Thymus (tissue), 11 donors: ENCODE measurements around the gene MAP3K5. TPM values are rescaled to one million over a fixed set of nuclear protein-coding genes. Genes with fewer than 3 reads are reported as not detected.

Experiments
- DNase-seq, 9 donors: peaks; one replicate each; pipeline ENCODE4 v3.0.0-alpha.2; 2013; ENCODE audit warnings: low spot score in 9 of 9, low read depth in 6 of 9, missing footprints in 1 of 9
- H3K27ac ChIP-seq, 2 donors: one replicate each; pipeline ENCODE4 v1.5.1; 2013; ENCODE audit warnings: control low read depth in 1 of 2, low read depth in 1 of 2, low read length in 1 of 2, mild to moderate bottlenecking in 1 of 2, moderate library complexity in 1 of 2
- H3K27me3 ChIP-seq, 2 donors: one replicate each; pipeline ENCODE4 v1.5.1; 2013; ENCODE audit warnings: low read length in 1 of 2; ENCODE audit not compliant: control insufficient read depth in 2 of 2, insufficient read depth in 1 of 2
- H3K36me3 ChIP-seq, 2 donors: one replicate each; pipeline ENCODE4 v1.5.1; 2013; ENCODE audit warnings: low read length in 1 of 2, mild to moderate bottlenecking in 1 of 2, moderate library complexity in 1 of 2; ENCODE audit not compliant: control insufficient read depth in 2 of 2, insufficient read depth in 2 of 2
- H3K4me1 ChIP-seq, 2 donors: one replicate each; pipeline ENCODE4 v1.5.1; 2013; ENCODE audit warnings: low read length in 2 of 2; ENCODE audit not compliant: control insufficient read depth in 2 of 2, insufficient read depth in 2 of 2
- H3K4me3 ChIP-seq, 2 donors: one replicate each; pipeline ENCODE4 v1.5.1; 2013; ENCODE audit warnings: low read length in 2 of 2, control low read depth in 1 of 2, mild to moderate bottlenecking in 1 of 2
- H3K9me3 ChIP-seq, 2 donors: one replicate each; pipeline ENCODE4 v1.5.1; 2013; ENCODE audit warnings: low read length in 1 of 2, mild to moderate bottlenecking in 1 of 2; ENCODE audit not compliant: control insufficient read depth in 2 of 2, insufficient read depth in 1 of 2
- WGBS: extraction: QIAGEN DNeasy Blood & Tissue Kit; methylation state at CpG from one replicate; pipeline ENCODE4 v1.1.7; 2013; 5-methylcytosine and 5-hydroxymethylcytosine counted together
- polyA plus RNA-seq: library from polyadenylated mRNA; stranded (reverse); fragments of 200-250 nt; gene quantifications from one replicate; pipeline ENCODE4 v1.2.3, GENCODE V29; 2013
- total RNA-seq: library from RNA; stranded (reverse); fragments of 120-200 nt; gene quantifications from one replicate; pipeline ENCODE4 v1.2.4, GENCODE V29; 2013
- donor health status: healthy.

Gene MAP3K5
- total and polyA plus RNA-seq, 2 donors: 7.3 to 23.0 TPM

- 98% methylated on average over 1 of the region's 1 CpG for WGBS
- no peaks in the 10 kb centered on the region for H3K4me1 ChIP-seq
Measured at GRCh38 chr6:136604328-136604825, 187.9 kb downstream of the MAP3K5 start.

GRCh38 chr6:136600818-136601217, 191.5 kb downstream of the MAP3K5 start:
- H3K9me3 ChIP-seq: no peaks in the 10 kb centered on the region
- H3K27ac ChIP-seq: no peak overlapping the region
- DNase-seq: no peak
- H3K27me3 ChIP-seq: no peaks in the 10 kb centered on the region
- no peak overlapping the region for H3K4me3 ChIP-seq
- peaks cover 0 to 5% of the 10 kb centered on the region in 2 donors for H3K36me3 ChIP-seq
- 92% methylated on average over 3 of the region's 3 CpGs for WGBS
- no peaks in the 10 kb centered on the region for H3K4me1 ChIP-seq

More at GRCh38 chr6:136604328-136604825, 187.9 kb downstream of the MAP3K5 start:
- Histone ChIP-seq H3K27ac (no peak overlapping the region), H3K9me3 (no peaks in the 10 kb centered on the region), H3K4me3 (no peak overlapping the region), H3K27me3 (no peaks in the 10 kb centered on the region), H3K36me3 (peaks cover 0 to 5% of the 10 kb centered on the region in 2 donors)
- DNase-seq: no peak

GRCh38 chr6:136599329-136600011, 192.8 kb downstream of the MAP3K5 start:
- 94% methylated on average over 10 of the region's 10 CpGs for WGBS

GRCh38 chr6:136598048-136598447, 194.2 kb downstream of the MAP3K5 start:
- WGBS: 98% methylated on average over 3 of the region's 3 CpGs
- no peak for DNase-seq
- H3K27ac ChIP-seq: no peak overlapping the region
- no peaks in the 10 kb centered on the region for H3K36me3 ChIP-seq
- peaks cover 0 to 6% of the 10 kb centered on the region in 2 donors for H3K4me1 ChIP-seq
- H3K4me3 ChIP-seq: no peak overlapping the region
- H3K9me3 ChIP-seq: no peaks in the 10 kb centered on the region
- H3K27me3 ChIP-seq: no peaks in the 10 kb centered on the region

More at GRCh38 chr6:136599329-136600011, 192.8 kb downstream of the MAP3K5 start:
- Histone ChIP-seq H3K27ac (no peak overlapping the region), H3K36me3 (peaks cover 0 to 5% of the 10 kb centered on the region in 2 donors), H3K9me3 (no peaks in the 10 kb centered on the region), H3K27me3 (no peaks in the 10 kb centered on the region), H3K4me1 (no peaks in the 10 kb centered on the region), H3K4me3 (no peak overlapping the region)
- DNase-seq: no peak

- Histone ChIP-seq H3K36me3 (peaks cover 4 to 8% of the 10 kb centered on the region in 2 donors), H3K4me1 (peaks cover 0 to 6% of the 10 kb centered on the region in 2 donors), H3K9me3 (no peaks in the 10 kb centered on the region), H3K4me3 (no peak overlapping the region), H3K27me3 (no peaks in the 10 kb centered on the region), H3K27ac (no peak overlapping the region)
- DNase-seq: no peak
- 98% methylated on average over 8 of the region's 8 CpGs for WGBS
Measured at GRCh38 chr6:136594671-136595070, 197.6 kb downstream of the MAP3K5 start.

- peak overlapping the region in 1 of 2 donors; percentile 36 for H3K27ac ChIP-seq
- WGBS: 43% methylated on average over 6 of the region's 6 CpGs
- peaks cover 4 to 11% of the 10 kb centered on the region in 2 donors for H3K36me3 ChIP-seq
- H3K27me3 ChIP-seq: no peaks in the 10 kb centered on the region
- H3K4me3 ChIP-seq: no peak overlapping the region
- peaks cover 0 to 6% of the 10 kb centered on the region in 2 donors for H3K4me1 ChIP-seq
- peak in 7 of 9 donors; percentile 19 to 67 (median 29) for DNase-seq
- no peaks in the 10 kb centered on the region for H3K9me3 ChIP-seq
Measured at GRCh38 chr6:136593748-136594490, 198.4 kb downstream of the MAP3K5 start.

GRCh38 chr6:136592930-136593673, 199.2 kb downstream of the MAP3K5 start:
- 83% methylated on average over 2 of the region's 2 CpGs for WGBS
- Histone ChIP-seq H3K36me3 (peaks cover 4 to 11% of the 10 kb centered on the region in 2 donors), H3K4me3 (no peak overlapping the region), H3K27me3 (no peaks in the 10 kb centered on the region), H3K9me3 (no peaks in the 10 kb centered on the region), H3K4me1 (peaks cover 0 to 6% of the 10 kb centered on the region in 2 donors), H3K27ac (no peak overlapping the region)
- DNase-seq: no peak

GRCh38 chr6:136591617-136592016, 200.7 kb downstream of the MAP3K5 start:
- Histone ChIP-seq H3K27me3 (no peaks in the 10 kb centered on the region), H3K27ac (no peak overlapping the region), H3K9me3 (no peaks in the 10 kb centered on the region), H3K4me1 (peaks cover 0 to 6% of the 10 kb centered on the region in 2 donors), H3K4me3 (no peak overlapping the region), H3K36me3 (peaks cover 4 to 11% of the 10 kb centered on the region in 2 donors)
- 97% methylated on average over 1 of the region's 1 CpG for WGBS
- DNase-seq: no peak
